Measurements from ENCODE around the gene TMEM236.

Gene TMEM236

DNA sequence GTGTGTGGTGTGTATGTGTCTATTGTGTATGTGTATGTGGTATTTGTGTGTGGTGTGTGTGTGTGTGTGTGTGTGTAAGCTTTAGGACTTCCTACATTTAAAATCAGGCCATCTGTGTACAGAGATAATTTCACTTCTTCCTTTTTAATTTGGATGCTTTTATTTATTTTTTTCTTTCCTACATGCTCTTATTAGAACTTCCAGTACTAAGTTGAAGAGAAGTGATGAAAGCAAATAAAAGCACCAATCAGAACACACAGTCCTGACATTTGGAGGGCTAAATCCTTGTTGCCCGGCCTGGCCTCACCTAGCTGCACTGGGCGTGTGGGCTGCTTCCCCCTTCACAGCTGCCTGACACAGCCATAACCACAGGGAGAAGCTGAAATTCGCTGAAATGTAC is 53.3 kb downstream of the TMEM236 start:
- H2AFZ ChIP-seq (ENCODE audit: low read length): no peak overlapping the region
- no peaks in the 10 kb centered on the region for H3K9me3 ChIP-seq (ENCODE audit: insufficient read depth, low read depth, low read length)
- no peaks in the 10 kb centered on the region for H3K9me2 ChIP-seq (replicated peaks; ENCODE audit: low read depth, low read length)
- H4K20me1 ChIP-seq (ENCODE audit: insufficient read depth, low read length, poor library complexity, severe bottlenecking): no peaks in the 10 kb centered on the region
- H3K4me2 ChIP-seq (ENCODE audit: low read depth, low read length, poor library complexity, severe bottlenecking): no peak overlapping the region
- H3F3A ChIP-seq (ENCODE audit: low read depth): no peaks in the 10 kb centered on the region
- peaks cover 21% of the 10 kb centered on the region for H3K4me1 ChIP-seq (ENCODE audit: insufficient read depth, low read length, poor library complexity, severe bottlenecking)
- TF ChIP-seq, protein P1, sequence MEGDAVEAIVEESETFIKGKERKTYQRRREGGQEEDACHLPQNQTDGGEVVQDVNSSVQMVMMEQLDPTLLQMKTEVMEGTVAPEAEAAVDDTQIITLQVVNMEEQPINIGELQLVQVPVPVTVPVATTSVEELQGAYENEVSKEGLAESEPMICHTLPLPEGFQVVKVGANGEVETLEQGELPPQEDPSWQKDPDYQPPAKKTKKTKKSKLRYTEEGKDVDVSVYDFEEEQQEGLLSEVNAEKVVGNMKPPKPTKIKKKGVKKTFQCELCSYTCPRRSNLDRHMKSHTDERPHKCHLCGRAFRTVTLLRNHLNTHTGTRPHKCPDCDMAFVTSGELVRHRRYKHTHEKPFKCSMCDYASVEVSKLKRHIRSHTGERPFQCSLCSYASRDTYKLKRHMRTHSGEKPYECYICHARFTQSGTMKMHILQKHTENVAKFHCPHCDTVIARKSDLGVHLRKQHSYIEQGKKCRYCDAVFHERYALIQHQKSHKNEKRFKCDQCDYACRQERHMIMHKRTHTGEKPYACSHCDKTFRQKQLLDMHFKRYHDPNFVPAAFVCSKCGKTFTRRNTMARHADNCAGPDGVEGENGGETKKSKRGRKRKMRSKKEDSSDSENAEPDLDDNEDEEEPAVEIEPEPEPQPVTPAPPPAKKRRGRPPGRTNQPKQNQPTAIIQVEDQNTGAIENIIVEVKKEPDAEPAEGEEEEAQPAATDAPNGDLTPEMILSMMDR (conservative IDR thresholded peaks at IDR 0.05; ENCODE audit: low read length): no peak
- no peak for TF ChIP-seq EZH2phosphoT487 (IDR thresholded peaks at IDR 0.05; ENCODE audit: borderline replicate concordance)
- H3K9ac ChIP-seq (ENCODE audit: low read depth, low read length, poor library complexity, severe bottlenecking): no peak overlapping the region
- H3K79me2 ChIP-seq (ENCODE audit: insufficient read depth, low read length): no peaks in the 10 kb centered on the region
- H3K36me3 ChIP-seq (ENCODE audit: insufficient read depth, low read length): no peaks in the 10 kb centered on the region
- H3K4me3 ChIP-seq (ENCODE audit: low read length, poor library complexity, severe bottlenecking): no peak overlapping the region
- H3K27me3 ChIP-seq (ENCODE audit: insufficient read depth, low read length, poor library complexity, severe bottlenecking): no peaks in the 10 kb centered on the region

GRCh38 chr10:17805921-17806577 is 54.0 kb downstream of the TMEM236 start:
- Histone ChIP-seq H3K9me2 (replicated peaks; ENCODE audit: low read depth, low read length) (no peaks in the 10 kb centered on the region), H3K4me1 (ENCODE audit: insufficient read depth, low read length, poor library complexity, severe bottlenecking) (peaks cover 21% of the 10 kb centered on the region), H3K79me2 (ENCODE audit: insufficient read depth, low read length) (no peaks in the 10 kb centered on the region), H3K9me3 (ENCODE audit: insufficient read depth, low read depth, low read length) (no peaks in the 10 kb centered on the region), H4K20me1 (ENCODE audit: insufficient read depth, low read length, poor library complexity, severe bottlenecking) (no peaks in the 10 kb centered on the region), H3K36me3 (ENCODE audit: insufficient read depth, low read length) (no peaks in the 10 kb centered on the region), H3F3A (ENCODE audit: low read depth) (no peaks in the 10 kb centered on the region), H3K4me3 (ENCODE audit: low read length, poor library complexity, severe bottlenecking) (no peak overlapping the region), H3K4me2 (ENCODE audit: low read depth, low read length, poor library complexity, severe bottlenecking) (no peak overlapping the region), H3K9ac (ENCODE audit: low read depth, low read length, poor library complexity, severe bottlenecking) (no peak overlapping the region), H3K27me3 (ENCODE audit: insufficient read depth, low read length, poor library complexity, severe bottlenecking) (no peaks in the 10 kb centered on the region), H2AFZ (ENCODE audit: low read length) (0 out of 2 replicates have a peak overlapping the region, but pooled peaks have one; percentile 17)
- TF ChIP-seq, protein P1 (conservative IDR thresholded peaks at IDR 0.05; ENCODE audit: low read length): no peak
- TF ChIP-seq EZH2phosphoT487 (IDR thresholded peaks at IDR 0.05; ENCODE audit: borderline replicate concordance): no peak

GRCh38 chr10:17808971-17809841 is 57.2 kb downstream of the TMEM236 start, which contains the start of gene MRC1:
MRC1 (plus strand) TSS chr10:17809348; CDS start chr10:17809466, 118 bp downstream.
- peaks cover 13% of the 10 kb centered on the region for H3K4me1 ChIP-seq (ENCODE audit: insufficient read depth, low read length, poor library complexity, severe bottlenecking)
- no peak within 1 kb of the TSS for H3K4me2 ChIP-seq (ENCODE audit: low read depth, low read length, poor library complexity, severe bottlenecking)
- no peak within 1 kb of the TSS for H3K9ac ChIP-seq (ENCODE audit: low read depth, low read length, poor library complexity, severe bottlenecking)
- H3K9me2 ChIP-seq (replicated peaks; ENCODE audit: low read depth, low read length): no peaks in the 10 kb centered on the region
- no peaks in the 10 kb centered on the region for H3K9me3 ChIP-seq (ENCODE audit: insufficient read depth, low read depth, low read length)
- no peaks in the 10 kb centered on the region for H3F3A ChIP-seq (ENCODE audit: low read depth)
- no peak within 1 kb of the TSS for H3K4me3 ChIP-seq (ENCODE audit: low read length, poor library complexity, severe bottlenecking)
- H2AFZ ChIP-seq (ENCODE audit: low read length): no peak within 1 kb of the TSS
- TF ChIP-seq, protein P1 (conservative IDR thresholded peaks at IDR 0.05; ENCODE audit: low read length): no peak
- no peak for TF ChIP-seq EZH2phosphoT487 (IDR thresholded peaks at IDR 0.05; ENCODE audit: borderline replicate concordance)
- H3K79me2 ChIP-seq (ENCODE audit: insufficient read depth, low read length): no peaks in the 10 kb centered on the region
- H3K36me3 ChIP-seq (ENCODE audit: insufficient read depth, low read length): no peaks in the 10 kb centered on the region
- H4K20me1 ChIP-seq (ENCODE audit: insufficient read depth, low read length, poor library complexity, severe bottlenecking): no peaks in the 10 kb centered on the region
- H3K27me3 ChIP-seq (ENCODE audit: insufficient read depth, low read length, poor library complexity, severe bottlenecking): no peaks in the 10 kb centered on the region

Data from Loucy (cell line).